Small intestine (tissue), 7 donors: ENCODE data around the gene PRKCE. TPM values are rescaled to one million over a fixed set of nuclear protein-coding genes. Genes with fewer than 3 reads are reported as not detected.
A peak's percentile ranks its signal among the peaks of the same experiment; 100 is the strongest.

Experiments used
- DNase-seq, 2 donors: peaks; one replicate each; pipeline versions ENCODE4 v3.0.0 to v3.0.0-alpha.2; 2013
- FAIRE-seq: peaks from 2 replicates; lab custom pipeline; 2012; peaks lifted over from hg19 to GRCh38; lab: Jason Lieb, UNC
- H3K27ac ChIP-seq, 3 donors: one replicate each; pipeline ENCODE4 v1.5.1; 2013; ENCODE audit warnings: low read length in 2 of 3, mild to moderate bottlenecking in 2 of 3, control low read depth in 1 of 3, inconsistent platforms in 1 of 3, low read depth in 1 of 3, moderate library complexity in 1 of 3
- H3K27me3 ChIP-seq, 3 donors: one replicate each; pipeline ENCODE4 v1.6.1; 2013; ENCODE audit warnings: low read length in 3 of 3, inconsistent platforms in 1 of 3; ENCODE audit not compliant: control insufficient read depth in 3 of 3, insufficient read depth in 3 of 3
- H3K36me3 ChIP-seq, 3 donors: one replicate each; pipeline ENCODE4 v1.6.1; 2013; ENCODE audit warnings: low read length in 3 of 3, inconsistent platforms in 1 of 3, low read depth in 1 of 3, mild to moderate bottlenecking in 1 of 3, moderate library complexity in 1 of 3; ENCODE audit not compliant: control insufficient read depth in 3 of 3, insufficient read depth in 2 of 3
- H3K4me1 ChIP-seq, 3 donors: one replicate each; pipeline ENCODE4 v1.6.1; 2013; ENCODE audit warnings: low read length in 2 of 3, inconsistent platforms in 1 of 3, low read depth in 1 of 3, mild to moderate bottlenecking in 1 of 3, moderate library complexity in 1 of 3; ENCODE audit not compliant: control insufficient read depth in 3 of 3, insufficient read depth in 2 of 3
- H3K4me3 ChIP-seq, 3 donors: one replicate each; pipeline ENCODE4 v1.5.1; 2013; ENCODE audit warnings: low read length in 3 of 3, control low read depth in 1 of 3, inconsistent platforms in 1 of 3, low read depth in 1 of 3, mild to moderate bottlenecking in 1 of 3, moderate library complexity in 1 of 3
- H3K9me3 ChIP-seq, 2 donors: one replicate each; pipeline ENCODE4 v1.6.1; 2013; ENCODE audit warnings: low read depth in 1 of 2, low read length in 1 of 2; ENCODE audit not compliant: control insufficient read depth in 2 of 2, insufficient read depth in 1 of 2
- WGBS, 3 donors: extraction: QIAGEN DNeasy Blood & Tissue Kit; methylation state at CpG; one replicate each; pipeline ENCODE4 v1.1.7; 2013; 5-methylcytosine and 5-hydroxymethylcytosine counted together
- polyA plus RNA-seq, 4 donors: library from polyadenylated mRNA; stranded (reverse) in 3 of 4; unstranded in 1 of 4; fragments of 200-250 nt in 3 of 4; fragments of 120-200 nt in 1 of 4; gene quantifications; one replicate each; pipeline versions ENCODE4 v1.2.1 to v1.2.3, GENCODE V29; 2013
- donor health status: healthy with polysubstance abuse.
- donor health status: control.
- donor health status: control.
- donor health status: Bipolar disorder and iron deficiency.
- donor health status: healthy.

Gene PRKCE
- polyA plus RNA-seq, 4 donors: 2.2 to 7.1 (median 5.4) TPM

GRCh38 chr2:46184794-46185583 lies 533.5 kb downstream of the PRKCE start:
- H3K27ac ChIP-seq: no peak overlapping the region
- no peak for DNase-seq
- H3K4me3 ChIP-seq: no peak overlapping the region
- peaks cover 0 to 15% (median 2%) of the 10 kb centered on the region in 3 donors for H3K36me3 ChIP-seq
- no peaks in the 10 kb centered on the region for H3K27me3 ChIP-seq
- WGBS, 3 donors: 88 to 96% (median 91%) methylated on average over 12 of the region's 12 CpGs
- H3K4me1 ChIP-seq: peaks cover 0 to 2% (median 0%) of the 10 kb centered on the region in 3 donors
- no peaks in the 10 kb centered on the region for H3K9me3 ChIP-seq
- FAIRE-seq: no peak

GRCh38 chr2:46187112-46187618 lies 535.7 kb downstream of the PRKCE start:
- FAIRE-seq: no peak
- WGBS, 3 donors: 9 to 18% (median 14%) methylated on average over 6 of the region's 6 CpGs
- peak overlapping the region in 1 of 3 donors; percentile 10 for H3K4me3 ChIP-seq

GRCh38 chr2:46188041-46188716 lies 536.7 kb downstream of the PRKCE start:
- FAIRE-seq (no peak), DNase-seq (no peak)
- WGBS, 3 donors: 82 to 92% (median 89%) methylated on average over 7 of the region's 7 CpGs
- H3K4me1 ChIP-seq: peaks cover 0 to 2% (median 0%) of the 10 kb centered on the region in 3 donors
- H3K27ac ChIP-seq: peak overlapping the region in 1 of 3 donors; percentile 67
- H3K9me3 ChIP-seq: no peaks in the 10 kb centered on the region
- H3K27me3 ChIP-seq: no peaks in the 10 kb centered on the region
- no peak overlapping the region for H3K4me3 ChIP-seq
- H3K36me3 ChIP-seq: peaks cover 0 to 10% (median 2%) of the 10 kb centered on the region in 3 donors

More at GRCh38 chr2:46187112-46187618, 535.7 kb downstream of the PRKCE start:
- Histone ChIP-seq H3K4me1 (peaks cover 0 to 2% (median 0%) of the 10 kb centered on the region in 3 donors), H3K36me3 (peaks cover 0 to 12% (median 2%) of the 10 kb centered on the region in 3 donors), H3K27ac (peak overlapping the region; percentile 35 to 79 (median 62)), H3K9me3 (no peaks in the 10 kb centered on the region), H3K27me3 (no peaks in the 10 kb centered on the region)
- DNase-seq: peak; percentile 51 to 52

GRCh38 chr2:46193356-46193755 lies 541.9 kb downstream of the PRKCE start:
- H3K9me3 ChIP-seq: no peaks in the 10 kb centered on the region
- WGBS, 3 donors: 78 to 84% (median 80%) methylated on average over 4 of the region's 4 CpGs
- H3K27ac ChIP-seq: no peak overlapping the region
- no peak overlapping the region for H3K4me3 ChIP-seq
- H3K27me3 ChIP-seq: no peaks in the 10 kb centered on the region
- H3K36me3 ChIP-seq: no peaks in the 10 kb centered on the region
- DNase-seq (no peak), FAIRE-seq (no peak)
- peaks cover 0 to 1% (median 0%) of the 10 kb centered on the region in 3 donors for H3K4me1 ChIP-seq

- no peak for DNase-seq
- H3K4me1 ChIP-seq: no peaks in the 10 kb centered on the region
- H3K27me3 ChIP-seq: no peaks in the 10 kb centered on the region
- no peak overlapping the region for H3K4me3 ChIP-seq
- no peaks in the 10 kb centered on the region for H3K36me3 ChIP-seq
- FAIRE-seq: no peak
- no peaks in the 10 kb centered on the region for H3K9me3 ChIP-seq
- 87 to 97% (median 90%) methylated on average over 3 of the region's 3 CpGs for WGBS, 3 donors
- H3K27ac ChIP-seq: no peak overlapping the region
Measured at GRCh38 chr2:46193855-46194254, 542.4 kb downstream of the PRKCE start.

- no peak overlapping the region for H3K4me3 ChIP-seq
- DNase-seq: no peak
- no peaks in the 10 kb centered on the region for H3K36me3 ChIP-seq
- no peaks in the 10 kb centered on the region for H3K9me3 ChIP-seq
- H3K4me1 ChIP-seq: no peaks in the 10 kb centered on the region
- H3K27me3 ChIP-seq: no peaks in the 10 kb centered on the region
- FAIRE-seq: no peak
- H3K27ac ChIP-seq: no peak overlapping the region
- 65 to 77% (median 72%) methylated on average over 2 of the region's 2 CpGs for WGBS, 3 donors
Measured at GRCh38 chr2:46194856-46195255, 543.4 kb downstream of the PRKCE start.

- Histone ChIP-seq H3K27ac (no peak overlapping the region), H3K36me3 (no peaks in the 10 kb centered on the region), H3K9me3 (no peaks in the 10 kb centered on the region), H3K4me1 (no peaks in the 10 kb centered on the region), H3K4me3 (no peak overlapping the region), H3K27me3 (no peaks in the 10 kb centered on the region)
- DNase-seq: peak in 1 of 2 donors; percentile 7
- no peak for FAIRE-seq
- WGBS, 3 donors: 76 to 87% (median 78%) methylated on average over 9 to 10 of the region's 10 CpGs
Measured at GRCh38 chr2:46195819-46196218, 544.3 kb downstream of the PRKCE start.

- DNase-seq (no peak), FAIRE-seq (no peak)
- peaks cover 0 to 4% of the 10 kb centered on the region in 2 donors for H3K9me3 ChIP-seq
- WGBS, 3 donors: 65 to 93% (median 79%) methylated on average over 5 of the region's 5 CpGs
- no peak overlapping the region for H3K4me3 ChIP-seq
- no peaks in the 10 kb centered on the region for H3K4me1 ChIP-seq
- no peaks in the 10 kb centered on the region for H3K36me3 ChIP-seq
- H3K27ac ChIP-seq: peak overlapping the region in 1 of 3 donors; percentile 27
- H3K27me3 ChIP-seq: no peaks in the 10 kb centered on the region
Measured at GRCh38 chr2:46196871-46197462, 545.5 kb downstream of the PRKCE start.
